Right lobe of liver (tissue), 6 donors: Measurements from ENCODE around the gene BID. TPM values are rescaled to one million over a fixed set of nuclear protein-coding genes. Genes with fewer than 3 reads are reported as not detected.
A peak's percentile ranks its signal among the peaks of the same experiment; 100 is the strongest.

ENCODE experiments used
- ATAC-seq, 4 donors: fragments of 200-7000 bp; cut with Tn5 transposase; one replicate each; pipeline ENCODE4 v1.9.1; 2020; ENCODE audit warnings: mild to moderate bottlenecking in 4 of 4, moderate library complexity in 4 of 4
- DNase-seq, 3 donors: peaks; one replicate each; pipeline ENCODE4 v3.0.0-alpha.2; 2020
- H3K27ac ChIP-seq, 3 donors: fragments of 200-600 bp; one replicate each; pipeline ENCODE4 v1.8.0; 2022
- H3K27me3 ChIP-seq, 2 donors: fragments of 200-600 bp; one replicate each; pipeline ENCODE4 v1.8.0; 2022
- H3K36me3 ChIP-seq, 4 donors: fragments of 200-600 bp; sonication (generic) in 1 of 4; one replicate each; pipeline versions ENCODE4 v1.5.1 to v1.8.0; 2017 to 2022; ENCODE audit warnings: control low read depth in 1 of 4
- H3K4me1 ChIP-seq, 4 donors: fragments of 200-600 bp; sonication (generic) in 1 of 4; one replicate each; pipeline versions ENCODE4 v1.5.1 to v1.8.0; 2017 to 2022; ENCODE audit warnings: control low read depth in 1 of 4
- H3K4me3 ChIP-seq, 3 donors: fragments of 200-600 bp; one replicate each; pipeline ENCODE4 v1.8.0; 2022
- H3K9me3 ChIP-seq, 4 donors: fragments of 200-600 bp; sonication (generic) in 1 of 4; one replicate each; pipeline versions ENCODE4 v1.5.1 to v1.8.0; 2017 to 2022; ENCODE audit warnings: control low read depth in 1 of 4
- POLR2A ChIP-seq: fragments of 450-650 bp; IDR thresholded peaks from one replicate; pipeline ENCODE4 v1.6.1; 2017; ENCODE audit warnings: antibody characterized with exemption, mild to moderate bottlenecking
- WGBS: methylation state at CpG from one replicate; pipeline ENCODE4 v1.1.6; 2018; ENCODE audit warnings: low coverage, low lambda C conversion rate; ENCODE audit not compliant: insufficient coverage; ENCODE audit errors: missing lambda C conversion rate; 5-methylcytosine and 5-hydroxymethylcytosine counted together
- intact Hi-C, 2 donors: fragments of 100-400 bp; cut with DNase I; formaldehyde crosslinking; loops; one replicate each; pipeline versions ENCODE4 v1.11.2 to v1.14.1; 2022
- total RNA-seq, 6 experiments: library from RNA; depleted of rRNA in 2 of 6; stranded (reverse); fragments of >200 nt in 2 of 6; fragmentation: NEBNext Ultra II Directional in 3 of 6; extraction: Animal tissue kit (Norgen Biotek cat#: 25700) in 3 of 6; gene quantifications; one replicate each; pipeline versions ENCODE4 v1.1.0 to v1.2.4, GENCODE V29; 2016 to 2023
- TF ChIP-seq, protein P1 (sequence below), 4 donors: fragments of 200-600 bp in 3 of 4; fragments of 450-650 bp in 1 of 4; IDR thresholded peaks; one replicate each; pipeline versions ENCODE4 v1.5.1 to v1.8.0; 2016 to 2022; ENCODE audit warnings: antibody characterized with exemption in 4 of 4, mild to moderate bottlenecking in 2 of 4
- donor health status: DM: no; HTN: yes; CAD: no.
- donor health status: DM: no; HTN: no; CAD: no.
- donor health status: DM: no; HTN: no; CAD: no.
- donor health status: DM: no; HTN: yes; CAD: no.
- donor health status: DM: no; HTN: yes; CAD: no.

The BID gene
- total RNA-seq, 6 experiments from 2014 or later: 30.5 to 57.3 (median 36.2) TPM

DNA sequence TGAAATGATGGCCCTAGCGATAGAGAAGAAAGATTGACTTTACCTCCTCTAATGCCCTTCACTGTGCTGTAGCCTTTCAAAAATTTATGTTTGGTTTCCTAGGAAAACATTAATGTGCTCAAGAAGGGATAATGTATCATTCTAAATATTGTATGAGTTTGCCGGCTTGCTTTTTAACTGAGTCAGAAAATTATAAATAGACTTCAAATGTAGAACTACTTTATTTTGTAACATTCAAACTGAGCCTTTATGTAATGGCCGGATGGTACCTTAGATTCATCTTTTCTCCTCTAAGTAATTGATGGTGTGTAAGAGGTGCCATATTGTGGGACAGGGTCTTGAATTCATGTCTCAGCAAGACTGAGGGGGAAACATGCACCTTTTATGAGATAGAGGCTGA, 57.7 kb downstream of the BID start:
- Histone ChIP-seq H3K4me1 (no peaks in the 10 kb centered on the region), H3K9me3 (no peaks in the 10 kb centered on the region), H3K27ac (no peak overlapping the region), H3K27me3 (no peaks in the 10 kb centered on the region), H3K36me3 (no peaks in the 10 kb centered on the region), H3K4me3 (no peak overlapping the region)
- WGBS: 80% methylated on average over 2 of the region's 3 CpGs
- TF ChIP-seq POLR2A: no peak
- TF ChIP-seq, protein P1, sequence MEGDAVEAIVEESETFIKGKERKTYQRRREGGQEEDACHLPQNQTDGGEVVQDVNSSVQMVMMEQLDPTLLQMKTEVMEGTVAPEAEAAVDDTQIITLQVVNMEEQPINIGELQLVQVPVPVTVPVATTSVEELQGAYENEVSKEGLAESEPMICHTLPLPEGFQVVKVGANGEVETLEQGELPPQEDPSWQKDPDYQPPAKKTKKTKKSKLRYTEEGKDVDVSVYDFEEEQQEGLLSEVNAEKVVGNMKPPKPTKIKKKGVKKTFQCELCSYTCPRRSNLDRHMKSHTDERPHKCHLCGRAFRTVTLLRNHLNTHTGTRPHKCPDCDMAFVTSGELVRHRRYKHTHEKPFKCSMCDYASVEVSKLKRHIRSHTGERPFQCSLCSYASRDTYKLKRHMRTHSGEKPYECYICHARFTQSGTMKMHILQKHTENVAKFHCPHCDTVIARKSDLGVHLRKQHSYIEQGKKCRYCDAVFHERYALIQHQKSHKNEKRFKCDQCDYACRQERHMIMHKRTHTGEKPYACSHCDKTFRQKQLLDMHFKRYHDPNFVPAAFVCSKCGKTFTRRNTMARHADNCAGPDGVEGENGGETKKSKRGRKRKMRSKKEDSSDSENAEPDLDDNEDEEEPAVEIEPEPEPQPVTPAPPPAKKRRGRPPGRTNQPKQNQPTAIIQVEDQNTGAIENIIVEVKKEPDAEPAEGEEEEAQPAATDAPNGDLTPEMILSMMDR (IDR thresholded peaks at IDR 0.05): no peak
- intact Hi-C loops: no loop called here
- no peak for ATAC-seq
- DNase-seq: no peak

DNA sequence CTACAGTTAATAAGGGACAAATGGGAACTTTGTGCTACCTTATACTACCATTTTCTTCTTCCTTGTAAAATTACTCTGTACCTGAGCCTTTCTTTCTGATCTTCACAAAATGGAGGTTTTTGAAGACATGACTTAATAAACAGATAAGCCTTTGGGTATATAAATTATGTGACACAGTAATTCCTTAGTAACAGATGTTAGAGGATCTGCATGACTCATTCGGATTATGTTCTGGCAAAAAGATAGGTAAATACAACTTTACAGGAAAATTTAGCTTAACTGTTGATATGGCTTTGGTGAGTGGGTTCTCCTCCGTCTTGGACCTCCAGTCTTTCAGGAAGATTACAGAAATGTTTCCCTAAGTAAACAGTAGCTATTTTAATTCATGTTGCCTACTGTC, 61.8 kb downstream of the BID start:
- H3K4me1 ChIP-seq: peaks cover 0 to 7% (median 0%) of the 10 kb centered on the region in 4 donors
- no peak for DNase-seq
- no peak overlapping the region for H3K4me3 ChIP-seq
- no peaks in the 10 kb centered on the region for H3K36me3 ChIP-seq
- TF ChIP-seq POLR2A: no peak
- H3K27ac ChIP-seq: no peak overlapping the region
- 87% methylated on average over 2 of the region's 2 CpGs for WGBS
- intact Hi-C loops: no loop called here
- no peaks in the 10 kb centered on the region for H3K27me3 ChIP-seq
- no peaks in the 10 kb centered on the region for H3K9me3 ChIP-seq
- no peak for ATAC-seq

DNA sequence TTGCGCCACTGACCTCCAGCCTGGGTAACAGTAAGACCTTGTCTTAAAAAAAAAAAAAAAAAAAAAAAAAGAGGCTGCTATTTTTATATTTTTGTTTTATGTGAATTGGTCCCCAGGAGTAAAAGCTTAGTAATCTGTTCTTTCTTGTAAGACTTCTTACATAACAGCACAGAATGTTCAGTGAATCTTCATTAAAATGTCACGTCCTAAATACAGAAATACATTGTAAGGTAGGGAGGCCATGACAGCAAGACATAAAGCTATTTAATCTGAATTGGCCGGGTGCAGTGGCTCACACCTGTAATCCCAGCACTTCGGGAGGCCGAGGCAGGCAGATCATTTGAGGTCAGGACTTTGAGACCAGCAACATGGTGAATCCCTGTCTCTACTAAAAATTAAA, 64.2 kb downstream of the BID start:
- ATAC-seq (no peak), DNase-seq (no peak)
- TF ChIP-seq POLR2A: no peak
- TF ChIP-seq, protein P1 (IDR thresholded peaks at IDR 0.05): no peak
- Histone ChIP-seq H3K4me1 (peaks cover 0 to 17% (median 0%) of the 10 kb centered on the region in 4 donors), H3K4me3 (no peak overlapping the region), H3K9me3 (no peaks in the 10 kb centered on the region), H3K27ac (no peak overlapping the region), H3K36me3 (no peaks in the 10 kb centered on the region), H3K27me3 (no peaks in the 10 kb centered on the region)
- 89% methylated on average over 4 of the region's 5 CpGs for WGBS
- intact Hi-C loops: no loop called here

GRCh38 chr22:17707526-17707925, 66.7 kb downstream of the BID start:
- Histone ChIP-seq H3K9me3 (no peaks in the 10 kb centered on the region), H3K4me1 (peaks cover 0 to 17% (median 0%) of the 10 kb centered on the region in 4 donors), H3K4me3 (peak overlapping the region in 1 of 3 donors; percentile 33), H3K27me3 (no peaks in the 10 kb centered on the region), H3K36me3 (peaks cover 0 to 4% (median 0%) of the 10 kb centered on the region in 4 donors), H3K27ac (peak overlapping the region in 2 of 3 donors; percentile 31 to 53)
- no peak for ATAC-seq
- intact Hi-C loops: no loop called here
- no peak for DNase-seq
- TF ChIP-seq POLR2A: no peak
- TF ChIP-seq, protein P1 (IDR thresholded peaks at IDR 0.05): no peak
- WGBS: 56% methylated on average over 3 of the region's 3 CpGs

DNA sequence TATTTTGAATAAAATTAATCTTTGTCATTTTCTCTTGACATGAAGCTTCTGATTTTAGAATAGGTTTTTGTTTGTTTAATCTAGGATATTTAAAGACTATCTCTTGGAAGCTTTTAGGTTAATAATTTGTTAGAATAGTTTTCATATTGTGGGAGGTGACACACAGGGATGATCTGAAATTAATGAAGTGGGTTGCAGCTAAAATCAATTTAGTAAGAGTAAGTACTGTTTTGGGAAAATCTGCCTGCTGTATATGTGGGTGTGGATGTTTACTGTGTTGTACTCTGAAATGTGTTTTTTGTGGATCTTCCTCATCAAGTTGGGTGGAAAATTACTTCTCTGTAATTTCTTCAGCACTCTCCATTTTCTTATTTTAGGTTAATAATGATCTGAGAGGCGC, 67.3 kb downstream of the BID start:
- 100% methylated on average over 1 of the region's 1 CpG for WGBS
- Histone ChIP-seq H3K4me1 (peaks cover 0 to 17% (median 0%) of the 10 kb centered on the region in 4 donors), H3K9me3 (no peaks in the 10 kb centered on the region), H3K27ac (peak overlapping the region; percentile 31 to 66 (median 53)), H3K4me3 (peak overlapping the region in 2 of 3 donors; percentile 4 to 33), H3K27me3 (no peaks in the 10 kb centered on the region), H3K36me3 (peaks cover 0 to 6% (median 0%) of the 10 kb centered on the region in 4 donors)
- DNase-seq (no peak), ATAC-seq (peak in 3 of 4 donors; percentile 17 to 26 (median 22))
- TF ChIP-seq POLR2A: no peak
- TF ChIP-seq, protein P1 (IDR thresholded peaks at IDR 0.05): no peak
- intact Hi-C loops: no loop called here
